ENCODE measurements around the gene CACTIN.
"Not testable (repeated sequence)": the region's sequence is repeated elsewhere in the genome, so short reads cannot be mapped to it uniquely, and the experiment has no call there.

The CACTIN gene

DNA sequence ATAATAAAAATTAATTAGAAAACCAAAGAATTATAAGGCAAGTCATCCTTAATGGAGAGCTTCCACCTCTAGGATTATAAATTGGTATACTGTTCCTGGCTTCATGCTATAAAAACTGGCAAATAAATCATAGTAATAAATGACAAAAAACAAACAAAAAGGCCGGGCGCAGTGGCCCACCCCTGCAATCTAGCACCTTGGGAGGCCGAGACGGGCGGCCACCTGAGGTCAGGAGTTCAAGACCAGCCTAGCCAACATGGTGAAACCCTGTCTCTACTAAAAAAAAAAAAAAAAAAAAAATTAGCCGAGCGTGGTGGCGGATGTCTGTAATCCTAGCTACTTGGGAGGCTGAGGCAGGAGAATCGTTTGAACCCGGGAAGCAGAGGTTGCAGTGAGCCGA, 56.5 kb downstream of the CACTIN start:
- H3K4me3 ChIP-seq (ENCODE audit: low read length); H3K9ac ChIP-seq (ENCODE audit: low read depth, low read length); H3K36me3 ChIP-seq (ENCODE audit: insufficient read depth, low read length); H3K9me3 ChIP-seq (ENCODE audit: insufficient read depth, low read depth, low read length); H3K27ac ChIP-seq (ENCODE audit: low read depth, low read length); H3K27me3 ChIP-seq (ENCODE audit: insufficient read depth, low read length); H3K4me1 ChIP-seq (ENCODE audit: insufficient read depth, low read length): not testable (repeated sequence)
- WGBS: 90% methylated on average over 11 of the region's 11 CpGs

DNA sequence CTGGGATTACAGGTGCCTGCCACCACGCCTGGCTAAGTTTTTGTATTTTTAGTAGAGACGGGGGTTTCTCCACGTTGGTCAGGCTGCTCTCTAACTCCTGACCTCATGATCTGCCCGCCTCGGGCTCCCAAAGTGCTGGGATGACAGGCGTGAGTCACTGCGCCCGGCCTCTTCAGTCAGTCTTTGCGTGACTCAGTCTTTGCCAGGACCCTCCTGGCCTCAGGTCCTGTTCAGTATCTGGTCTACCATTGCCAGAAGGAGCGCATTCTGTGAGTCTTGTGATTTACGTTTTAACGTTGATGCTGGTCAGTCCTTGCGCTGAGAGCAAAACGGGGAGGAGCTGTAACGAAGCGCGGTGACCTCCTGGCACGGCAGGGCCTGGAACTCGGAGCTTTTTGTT, 61.5 kb downstream of the CACTIN start:
- no peaks in the 10 kb centered on the region for H3K36me3 ChIP-seq (ENCODE audit: insufficient read depth, low read length)
- no peak overlapping the region for H3K9ac ChIP-seq (ENCODE audit: low read depth, low read length)
- H3K4me3 ChIP-seq (ENCODE audit: low read length): no peak overlapping the region
- H3K9me3 ChIP-seq (ENCODE audit: insufficient read depth, low read depth, low read length): no peaks in the 10 kb centered on the region
- H3K4me1 ChIP-seq (ENCODE audit: insufficient read depth, low read length): no peaks in the 10 kb centered on the region
- H3K27me3 ChIP-seq (ENCODE audit: insufficient read depth, low read length): no peaks in the 10 kb centered on the region
- 80% methylated on average over 19 of the region's 19 CpGs for WGBS
- no peak overlapping the region for H3K27ac ChIP-seq (ENCODE audit: low read depth, low read length)

DNA sequence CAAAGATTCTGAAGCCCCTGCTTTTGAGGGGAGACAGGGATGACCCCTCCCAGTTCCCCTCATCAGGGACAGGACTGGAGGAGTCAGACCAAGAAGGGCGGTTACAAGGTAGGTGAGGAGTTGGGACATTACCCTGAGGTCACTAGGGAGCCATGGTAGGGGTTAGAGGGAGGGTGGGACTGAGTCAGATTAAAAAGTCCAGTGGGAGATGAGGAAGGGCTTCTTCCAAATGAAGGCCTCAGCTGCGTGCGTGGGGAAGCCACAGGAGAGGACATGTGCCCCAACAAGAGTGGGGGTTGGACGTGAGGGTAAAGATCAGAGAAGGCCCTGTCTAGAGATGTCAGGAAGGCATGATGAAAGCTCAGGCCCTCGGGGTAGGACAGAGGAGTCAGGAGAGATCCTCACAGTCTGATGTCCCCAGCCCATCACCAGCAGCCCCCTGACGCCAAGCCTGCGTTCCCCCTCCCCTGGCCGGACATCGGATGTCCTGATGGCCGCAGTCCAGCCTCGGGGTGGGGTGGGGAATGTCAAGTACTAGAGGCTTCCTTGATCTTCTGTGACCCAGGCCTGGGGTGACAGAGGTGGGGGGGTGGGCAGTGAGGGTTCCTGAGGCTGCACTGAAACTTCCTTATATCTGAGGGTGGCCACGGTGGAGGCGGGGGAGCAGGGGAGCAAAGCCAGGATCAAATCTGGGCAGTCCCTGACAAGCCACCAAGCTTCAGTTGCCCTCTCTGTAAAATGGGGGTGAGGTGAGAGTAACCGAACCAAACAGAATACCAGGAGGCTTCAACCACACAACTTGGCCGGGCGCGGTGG, 62.7 kb downstream of the CACTIN start:
- Histone ChIP-seq H3K36me3 (ENCODE audit: insufficient read depth, low read length) (no peaks in the 10 kb centered on the region), H3K27ac (ENCODE audit: low read depth, low read length) (no peak overlapping the region), H3K4me3 (ENCODE audit: low read length) (no peak overlapping the region), H3K27me3 (ENCODE audit: insufficient read depth, low read length) (no peaks in the 10 kb centered on the region), H3K4me1 (ENCODE audit: insufficient read depth, low read length) (no peaks in the 10 kb centered on the region), H3K9me3 (ENCODE audit: insufficient read depth, low read depth, low read length) (no peaks in the 10 kb centered on the region), H3K9ac (ENCODE audit: low read depth, low read length) (no peak overlapping the region)
- WGBS: 94% methylated on average over 17 of the region's 17 CpGs

Data from HUES64 (cell line).